ENCODE data around the gene GORASP2. TPM values are rescaled to one million over a fixed set of nuclear protein-coding genes. Genes with fewer than 3 reads are reported as not detected.

GORASP2 gene
- total RNA-seq, 1 experiment from 2014 or later: 102 TPM

- TF ChIP-seq E2F1 (CRISPR knock-in tag; IDR thresholded peaks at IDR 0.05) (no peak), NR3C1 (CRISPR knock-in tag; conservative IDR thresholded peaks at IDR 0.05; ENCODE audit: low read depth) (no peak), USF1 (CRISPR knock-in tag; IDR thresholded peaks at IDR 0.05) (no peak), FOXP1 (CRISPR knock-in tag; IDR thresholded peaks at IDR 0.05; ENCODE audit: borderline replicate concordance) (no peak)
Observed at GRCh38 chr2:170885130-170885791, 43.8 kb upstream of the GORASP2 start (continued).

DNA sequence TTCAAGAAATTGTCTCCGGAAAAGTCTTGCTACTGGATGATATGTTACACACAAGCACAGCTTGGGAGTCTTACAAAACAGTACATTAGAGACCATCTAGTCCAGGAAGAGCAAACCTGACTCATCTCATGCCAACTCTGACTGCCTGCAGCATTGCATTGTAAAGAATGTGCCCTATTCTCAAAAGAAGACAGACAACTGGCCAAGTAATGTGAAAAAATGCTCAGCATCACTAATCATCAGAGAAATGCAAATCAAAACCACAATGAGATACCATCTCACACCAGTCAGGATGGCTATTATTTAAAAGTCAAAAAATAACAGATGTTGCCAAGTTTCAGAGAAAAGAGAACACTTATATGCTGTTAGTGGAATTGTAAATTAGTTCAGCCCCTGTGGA lies 42.7 kb upstream of the GORASP2 start:
- POLR2A ChIA-PET: no interaction called here
- ATAC-seq (no peak), DNase-seq (ENCODE audit: low spot score) (no peak)
- Mint-ChIP-seq H3K36me3 (no peaks in the 10 kb centered on the region), H3K27ac (no peak overlapping the region), H3K9me3 (no peaks in the 10 kb centered on the region), H3K27me3 (ENCODE audit: low read depth) (peaks cover 2% of the 10 kb centered on the region), H3K4me1 (peaks cover 9% of the 10 kb centered on the region), H3K4me3 (no peak overlapping the region)
- TF ChIP-seq NR2C2 (CRISPR knock-in tag; IDR thresholded peaks at IDR 0.05) (no peak), JAZF1 (CRISPR knock-in tag; IDR thresholded peaks at IDR 0.05) (no peak), E2F4 (CRISPR knock-in tag; IDR thresholded peaks at IDR 0.05; ENCODE audit: borderline replicate concordance, low read depth) (no peak), ZBTB21 (CRISPR knock-in tag; IDR thresholded peaks at IDR 0.05; ENCODE audit: borderline replicate concordance) (no peak), NFATC4 (CRISPR knock-in tag; IDR thresholded peaks at IDR 0.05) (no peak), FOXK1 (CRISPR knock-in tag; IDR thresholded peaks at IDR 0.05) (no peak), E2F1 (CRISPR knock-in tag; IDR thresholded peaks at IDR 0.05) (no peak), SMAD4 (CRISPR knock-in tag; IDR thresholded peaks at IDR 0.05) (no peak), ATF3 (CRISPR knock-in tag; conservative IDR thresholded peaks at IDR 0.05) (no peak), ATF1 (CRISPR knock-in tag; IDR thresholded peaks at IDR 0.05) (no peak), ZMAT4 (CRISPR knock-in tag; IDR thresholded peaks at IDR 0.05) (no peak), JUN (CRISPR knock-in tag; IDR thresholded peaks at IDR 0.05) (no peak), SMAD3 (CRISPR knock-in tag; IDR thresholded peaks at IDR 0.05; ENCODE audit: borderline replicate concordance) (no peak), NFE2L1 (CRISPR knock-in tag; IDR thresholded peaks at IDR 0.05) (no peak), RORB (CRISPR knock-in tag; IDR thresholded peaks at IDR 0.05) (no peak), ZNF396 (CRISPR knock-in tag; IDR thresholded peaks at IDR 0.05; ENCODE audit: borderline replicate concordance) (no peak)
- CTCF ChIA-PET: interaction anchor here (1.5 kb wide), 1 partner anchor 41 kb away, joined by 15 read pairs; no protein-coding TSS in a partner anchor

DNA sequence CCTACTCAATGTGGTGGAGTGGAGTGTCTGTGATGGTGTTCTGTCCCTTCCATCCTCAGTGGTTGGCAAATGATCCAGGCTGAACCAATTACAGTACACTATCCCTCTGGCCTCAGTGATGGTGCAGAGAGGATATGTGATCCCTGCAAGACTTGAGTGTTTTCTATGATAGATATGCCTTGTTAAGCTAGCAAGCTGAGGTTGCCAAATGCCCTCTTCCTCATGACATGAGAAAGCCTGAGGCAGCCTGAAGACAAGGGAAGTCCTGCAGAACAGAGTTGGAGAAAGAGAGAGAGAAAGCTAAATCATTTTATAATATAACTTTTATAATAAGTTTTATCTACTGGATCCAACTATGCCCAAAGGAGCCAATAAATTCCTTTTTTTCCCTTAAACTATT lies 41.6 kb upstream of the GORASP2 start:
- Mint-ChIP-seq H3K27me3 (ENCODE audit: low read depth) (peaks cover 1% of the 10 kb centered on the region), H3K27ac (no peak overlapping the region), H3K4me3 (no peak overlapping the region), H3K9me3 (no peaks in the 10 kb centered on the region), H3K36me3 (no peaks in the 10 kb centered on the region), H3K4me1 (peaks cover 14% of the 10 kb centered on the region)
- POLR2A ChIA-PET: no interaction called here
- ATAC-seq (no peak), DNase-seq (ENCODE audit: low spot score) (no peak)
- TF ChIP-seq, protein P1, sequence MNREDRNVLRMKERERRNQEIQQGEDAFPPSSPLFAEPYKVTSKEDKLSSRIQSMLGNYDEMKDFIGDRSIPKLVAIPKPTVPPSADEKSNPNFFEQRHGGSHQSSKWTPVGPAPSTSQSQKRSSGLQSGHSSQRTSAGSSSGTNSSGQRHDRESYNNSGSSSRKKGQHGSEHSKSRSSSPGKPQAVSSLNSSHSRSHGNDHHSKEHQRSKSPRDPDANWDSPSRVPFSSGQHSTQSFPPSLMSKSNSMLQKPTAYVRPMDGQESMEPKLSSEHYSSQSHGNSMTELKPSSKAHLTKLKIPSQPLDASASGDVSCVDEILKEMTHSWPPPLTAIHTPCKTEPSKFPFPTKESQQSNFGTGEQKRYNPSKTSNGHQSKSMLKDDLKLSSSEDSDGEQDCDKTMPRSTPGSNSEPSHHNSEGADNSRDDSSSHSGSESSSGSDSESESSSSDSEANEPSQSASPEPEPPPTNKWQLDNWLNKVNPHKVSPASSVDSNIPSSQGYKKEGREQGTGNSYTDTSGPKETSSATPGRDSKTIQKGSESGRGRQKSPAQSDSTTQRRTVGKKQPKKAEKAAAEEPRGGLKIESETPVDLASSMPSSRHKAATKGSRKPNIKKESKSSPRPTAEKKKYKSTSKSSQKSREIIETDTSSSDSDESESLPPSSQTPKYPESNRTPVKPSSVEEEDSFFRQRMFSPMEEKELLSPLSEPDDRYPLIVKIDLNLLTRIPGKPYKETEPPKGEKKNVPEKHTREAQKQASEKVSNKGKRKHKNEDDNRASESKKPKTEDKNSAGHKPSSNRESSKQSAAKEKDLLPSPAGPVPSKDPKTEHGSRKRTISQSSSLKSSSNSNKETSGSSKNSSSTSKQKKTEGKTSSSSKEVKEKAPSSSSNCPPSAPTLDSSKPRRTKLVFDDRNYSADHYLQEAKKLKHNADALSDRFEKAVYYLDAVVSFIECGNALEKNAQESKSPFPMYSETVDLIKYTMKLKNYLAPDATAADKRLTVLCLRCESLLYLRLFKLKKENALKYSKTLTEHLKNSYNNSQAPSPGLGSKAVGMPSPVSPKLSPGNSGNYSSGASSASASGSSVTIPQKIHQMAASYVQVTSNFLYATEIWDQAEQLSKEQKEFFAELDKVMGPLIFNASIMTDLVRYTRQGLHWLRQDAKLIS (CRISPR knock-in tag; IDR thresholded peaks at IDR 0.05; ENCODE audit: borderline replicate concordance): no peak
- no peak for TF ChIP-seq FOXP1 (CRISPR knock-in tag; IDR thresholded peaks at IDR 0.05; ENCODE audit: borderline replicate concordance)
- CTCF ChIA-PET: interaction anchor here (3.4 kb wide), 1 partner anchor 14 kb away, joined by 15 read pairs; no protein-coding TSS in a partner anchor

Data from WTC11 (cell line).